ENCODE data around the gene GRAP.

GRAP gene

DNA sequence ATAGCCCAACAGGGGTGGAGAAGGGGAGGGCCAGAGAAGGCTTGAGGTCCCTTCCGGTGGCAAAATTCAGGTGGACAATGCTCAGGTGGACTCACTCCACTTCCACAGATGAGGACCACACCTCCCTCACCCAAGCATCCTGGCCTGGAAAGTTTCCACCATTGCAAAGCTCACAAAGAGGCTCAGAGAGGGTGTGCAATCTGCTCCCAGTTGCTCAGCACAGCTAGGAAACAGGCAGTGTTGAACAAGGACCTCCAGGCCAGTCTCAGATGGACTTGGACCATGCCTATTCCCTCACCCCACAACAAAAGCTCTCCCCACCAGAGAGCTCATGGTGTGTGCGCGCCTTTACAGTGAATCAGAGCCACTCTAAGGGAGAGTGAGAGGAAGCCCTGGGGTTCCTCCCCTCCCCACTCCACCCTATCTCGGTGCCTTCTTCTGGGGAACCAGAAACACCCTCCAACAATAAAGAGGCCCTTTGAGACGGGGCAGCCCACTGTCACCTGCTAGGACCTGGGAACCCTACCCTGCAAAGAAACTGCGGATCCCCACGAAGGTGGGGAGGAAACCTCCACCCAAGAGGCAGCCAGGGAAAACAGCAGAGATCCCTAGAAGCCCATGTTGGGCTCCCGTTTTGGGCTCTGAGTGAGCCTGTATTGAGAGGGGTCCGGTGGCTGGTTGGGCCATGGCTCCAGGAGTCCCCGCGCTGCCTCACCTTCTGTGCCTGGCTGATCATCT is 43.8 kb downstream of the GRAP start:
- DNase-seq (ENCODE audit: low read depth in 2 of 2) = no peak

DNA sequence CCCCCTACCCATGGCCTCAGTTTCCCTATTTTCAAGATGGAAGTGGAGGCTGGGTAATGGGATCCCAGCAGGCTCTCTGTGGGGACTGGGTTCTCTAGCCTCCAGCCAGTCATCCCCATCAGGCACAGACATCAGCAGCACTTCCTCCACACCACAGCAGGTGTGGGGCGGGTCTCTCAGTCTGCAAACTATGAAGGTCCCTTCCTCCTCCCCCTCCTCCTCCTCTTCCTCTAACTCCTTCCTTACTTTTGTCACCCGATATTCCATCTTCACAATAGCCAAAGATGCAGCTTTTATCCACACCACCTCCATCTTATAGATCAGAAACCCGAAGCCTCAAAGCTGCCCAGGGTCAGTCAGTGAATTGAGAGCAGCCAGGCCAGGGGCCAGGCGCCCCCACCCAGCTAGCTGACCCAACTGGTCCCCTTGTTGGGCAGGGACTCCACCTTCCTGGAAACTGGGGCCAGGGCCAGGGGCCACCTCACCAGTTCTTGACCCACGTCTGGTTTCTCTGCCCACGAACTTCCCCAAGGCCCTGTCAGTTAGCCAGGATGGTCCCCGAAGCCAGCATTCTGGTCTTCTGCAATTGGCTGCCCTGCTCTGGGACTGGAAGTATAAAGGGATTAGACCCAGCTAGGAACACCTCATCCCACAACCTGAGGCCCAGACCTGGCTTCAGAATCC is 44.7 kb downstream of the GRAP start:
- DNase-seq (ENCODE audit: low read depth in 2 of 2) = no peak

DNA sequence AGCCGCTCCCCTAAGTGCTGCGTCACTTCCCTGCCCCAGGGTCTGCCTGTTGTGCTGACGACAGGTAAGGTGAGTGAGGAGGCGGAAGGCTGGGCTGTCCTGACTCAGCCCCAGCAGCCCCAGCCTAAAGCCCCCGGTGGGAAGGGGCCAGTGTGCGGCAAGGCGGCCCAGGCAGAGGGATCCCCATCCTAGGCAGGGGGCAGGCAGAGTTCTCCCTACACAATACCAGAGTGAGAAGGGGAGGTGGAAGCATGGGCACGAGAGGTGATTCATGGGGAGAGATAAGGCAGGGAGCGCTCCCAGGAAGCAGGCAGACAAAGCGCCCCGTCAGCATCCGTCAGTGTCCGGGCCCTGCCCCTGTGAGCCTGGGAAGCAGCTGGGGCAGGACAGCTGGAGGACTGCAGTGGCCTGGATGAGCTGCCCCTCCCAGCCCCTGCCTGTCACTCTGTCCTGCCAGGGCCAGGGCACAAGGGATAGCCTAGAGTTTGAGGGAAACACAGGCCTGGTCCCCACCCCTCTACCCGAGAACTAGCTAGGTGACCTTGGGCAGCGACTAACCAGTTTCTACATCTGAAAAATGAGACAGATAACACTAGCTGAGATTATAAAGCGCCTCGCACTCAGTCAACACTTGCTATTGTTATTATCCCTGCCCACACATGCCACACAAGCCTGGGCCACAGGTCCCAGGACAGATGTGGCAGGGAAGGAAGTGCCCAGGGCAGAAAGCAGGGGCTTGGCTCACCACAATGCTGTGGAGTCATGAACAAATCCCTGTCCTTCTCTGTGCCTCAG is 46.0 kb downstream of the GRAP start:
- no peak for DNase-seq (ENCODE audit: low read depth in 2 of 2)

DNA sequence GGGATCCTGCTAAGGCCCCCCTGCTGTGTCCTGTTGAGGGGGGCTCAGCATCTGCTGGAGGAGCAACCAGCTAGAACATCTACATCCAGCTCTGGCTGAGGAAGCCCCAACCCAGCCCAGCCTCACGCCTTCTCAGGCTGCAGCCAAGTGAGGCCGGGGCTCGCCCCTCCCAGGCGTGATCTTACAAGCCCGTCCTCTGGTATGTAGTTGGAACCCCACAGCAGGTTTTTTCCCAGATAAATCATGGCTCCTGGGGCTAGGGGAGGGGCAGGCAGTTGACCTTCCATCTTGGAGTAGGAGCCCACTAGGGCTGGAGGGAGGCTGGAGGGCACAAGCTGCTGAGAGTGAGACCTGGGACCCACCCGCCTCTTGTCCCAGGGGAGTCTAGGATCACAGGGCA is 46.8 kb downstream of the GRAP start:
- no peak for DNase-seq (ENCODE audit: low read depth in 2 of 2)

DNA sequence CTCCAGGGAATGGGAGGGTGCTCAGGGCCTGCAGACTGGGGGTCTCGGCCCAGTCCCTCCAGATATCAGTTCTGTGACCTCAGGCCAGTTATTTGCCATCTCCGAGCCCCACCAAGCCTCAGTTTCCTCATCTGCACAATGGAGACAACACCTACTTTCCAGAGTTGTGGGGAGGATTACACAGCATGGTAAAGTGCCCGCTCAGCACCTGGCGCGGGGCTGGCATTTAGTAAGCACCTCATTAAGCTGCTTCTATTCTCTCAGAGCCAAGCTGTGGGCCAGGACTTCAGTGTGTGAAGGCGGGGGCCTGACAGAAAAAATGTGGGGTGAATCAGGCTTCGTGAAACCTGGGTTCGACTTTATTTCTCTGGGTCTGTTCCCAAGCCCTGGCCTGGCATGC is 47.4 kb downstream of the GRAP start:
- DNase-seq (ENCODE audit: low read depth in 2 of 2) = no peak

DNA sequence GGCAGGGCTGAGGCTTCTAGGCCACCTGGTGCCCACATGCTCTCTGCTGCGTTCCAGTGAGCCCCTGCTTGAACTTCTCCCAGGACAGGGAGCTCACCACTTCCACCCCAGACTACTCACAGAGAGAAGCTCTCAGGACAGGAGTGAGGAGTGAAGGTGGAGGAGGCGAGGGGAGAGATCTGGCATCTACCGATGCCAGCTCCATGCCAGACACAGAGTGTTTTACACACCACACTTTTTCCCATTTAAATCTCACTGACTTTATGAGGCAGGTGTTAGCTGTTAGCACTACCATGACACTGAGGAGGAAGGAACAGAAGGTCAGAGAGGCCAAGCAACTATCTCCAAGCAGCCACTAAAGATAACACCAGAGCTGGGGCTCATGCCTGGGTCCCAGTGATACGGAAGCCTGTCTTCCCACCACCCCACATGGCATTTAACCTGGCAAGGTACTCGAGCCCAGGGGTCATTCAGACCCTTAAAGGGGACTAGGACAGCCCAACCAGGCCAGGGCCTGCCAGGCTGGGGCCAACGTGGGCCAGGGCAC is 49.0 kb downstream of the GRAP start:
- DNase-seq (ENCODE audit: low read depth in 2 of 2) = no peak

DNA sequence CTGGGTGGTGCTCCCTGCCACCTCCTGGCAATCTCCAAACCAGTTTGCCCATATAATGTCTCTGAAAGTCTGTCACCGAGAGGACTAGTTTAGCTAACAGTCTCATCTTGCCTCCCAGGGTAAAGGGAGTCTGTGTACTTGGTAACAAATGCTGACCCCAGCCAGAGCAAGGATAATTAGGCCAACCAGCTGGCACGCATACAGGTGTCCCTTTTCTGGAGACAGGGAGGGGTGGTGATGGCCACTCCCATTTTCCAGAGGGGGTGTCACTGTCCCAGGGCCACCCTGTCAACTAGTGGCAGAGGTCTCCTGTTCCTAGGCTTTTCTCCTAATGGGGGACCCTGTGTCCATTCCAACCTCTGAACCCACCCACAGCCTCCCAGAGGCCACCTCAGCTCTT is 50.3 kb downstream of the GRAP start:
- DNase-seq (ENCODE audit: low read depth in 2 of 2) = no peak

DNA sequence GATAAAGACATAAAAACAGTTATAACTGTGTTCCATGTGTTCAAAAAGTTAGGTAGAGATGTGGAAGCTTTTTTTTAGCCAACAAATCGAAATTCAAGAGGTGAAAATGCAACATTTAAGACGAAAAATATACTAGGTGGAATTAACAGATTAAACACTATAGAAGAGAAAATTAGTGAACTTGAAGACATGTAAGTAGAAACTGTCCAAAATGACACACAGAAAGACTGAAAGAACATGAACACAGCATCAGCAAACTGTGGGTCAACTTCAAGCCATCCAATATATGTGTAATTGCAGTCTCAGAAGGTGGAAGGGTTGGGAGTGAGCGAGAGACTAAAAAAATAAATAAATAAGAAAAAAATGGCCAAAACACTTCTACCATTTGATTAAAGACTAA is 51.5 kb downstream of the GRAP start:
- no peak for DNase-seq (ENCODE audit: low read depth in 2 of 2)

DNA sequence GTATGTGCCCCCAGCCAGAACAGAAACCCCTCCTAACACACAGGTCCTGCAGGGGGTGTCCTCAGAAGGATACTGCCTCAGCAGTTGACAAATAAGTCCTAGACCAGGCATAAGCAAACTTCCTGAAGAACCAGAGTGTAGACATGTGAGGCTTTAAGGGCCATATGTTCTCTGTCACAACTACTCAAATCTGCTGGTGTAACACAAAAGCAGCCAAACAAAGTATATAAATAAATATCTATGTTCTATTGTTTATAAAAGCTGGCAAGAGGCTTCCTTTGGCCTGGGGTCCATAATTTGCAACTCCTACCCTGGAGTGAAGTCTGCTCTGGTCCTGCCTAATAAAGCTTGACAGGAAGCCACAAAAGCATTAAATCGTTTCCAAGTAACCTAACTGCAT is 52.1 kb downstream of the GRAP start:
- no peak for DNase-seq (ENCODE audit: low read depth in 2 of 2)

DNA sequence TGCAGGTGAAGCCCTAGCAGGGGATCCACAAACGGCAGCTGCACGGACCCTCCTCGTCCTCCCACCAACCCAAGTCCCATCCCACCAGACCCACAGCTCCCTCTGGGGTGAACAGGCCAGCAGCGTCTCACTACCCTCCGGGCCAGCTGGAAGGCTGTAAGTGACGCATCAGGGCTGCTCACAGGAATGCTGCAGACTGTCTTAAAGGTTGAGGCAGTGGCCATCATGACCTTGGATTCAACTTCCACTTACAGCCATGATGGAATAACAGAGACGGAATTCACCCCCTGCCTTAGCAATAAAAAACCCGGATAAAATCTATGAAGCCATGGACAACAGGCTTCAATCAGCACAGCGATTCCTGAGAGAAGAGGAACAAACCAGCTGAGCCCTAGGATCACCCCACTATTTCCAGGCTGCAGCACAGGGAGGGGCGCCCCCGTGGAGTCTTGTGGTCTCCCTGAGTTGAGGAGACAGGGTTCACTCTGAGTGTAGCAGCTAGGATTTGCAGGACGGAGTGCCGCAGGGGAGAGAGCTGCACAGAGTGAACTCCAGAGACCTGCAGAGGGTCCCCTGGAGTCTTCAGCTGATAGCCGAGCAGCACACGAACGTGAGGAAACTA is 52.7 kb downstream of the GRAP start:
- DNase-seq (ENCODE audit: low read depth in 2 of 2) = no peak

DNA sequence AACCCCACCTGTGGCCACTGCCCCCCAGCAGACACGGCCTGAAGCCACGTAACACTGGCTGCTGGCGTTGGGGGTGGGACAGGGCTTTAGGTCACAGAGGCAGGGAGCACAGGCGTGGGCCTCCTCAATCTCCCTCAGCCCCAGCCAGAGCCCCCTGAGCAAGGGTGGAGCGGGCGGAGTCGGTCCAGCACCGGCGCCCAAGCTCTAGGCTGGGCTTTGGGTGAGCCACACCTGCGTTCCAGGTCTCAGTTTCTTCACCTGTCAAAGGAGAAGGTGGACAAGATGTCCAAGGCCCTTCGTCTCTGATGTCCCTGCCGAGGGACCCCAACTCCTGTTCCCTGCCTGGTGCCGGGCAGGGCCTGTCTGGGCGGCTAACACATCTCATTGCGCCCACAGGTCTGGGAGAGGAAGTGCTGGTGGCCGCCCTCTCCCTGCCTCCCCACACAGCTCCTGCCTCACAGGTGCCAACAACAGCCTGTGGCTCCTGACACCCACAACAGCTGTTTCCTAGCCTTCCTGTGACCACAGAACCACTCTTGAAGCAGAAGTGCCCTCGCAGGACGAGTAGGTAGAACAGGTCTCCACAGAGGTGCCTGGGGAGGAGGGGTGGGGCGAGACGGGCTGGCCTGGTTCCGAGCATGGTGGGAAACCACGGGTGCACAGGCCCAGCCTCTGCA is 54.2 kb downstream of the GRAP start:
- DNase-seq (ENCODE audit: low read depth in 2 of 2) = no peak

DNA sequence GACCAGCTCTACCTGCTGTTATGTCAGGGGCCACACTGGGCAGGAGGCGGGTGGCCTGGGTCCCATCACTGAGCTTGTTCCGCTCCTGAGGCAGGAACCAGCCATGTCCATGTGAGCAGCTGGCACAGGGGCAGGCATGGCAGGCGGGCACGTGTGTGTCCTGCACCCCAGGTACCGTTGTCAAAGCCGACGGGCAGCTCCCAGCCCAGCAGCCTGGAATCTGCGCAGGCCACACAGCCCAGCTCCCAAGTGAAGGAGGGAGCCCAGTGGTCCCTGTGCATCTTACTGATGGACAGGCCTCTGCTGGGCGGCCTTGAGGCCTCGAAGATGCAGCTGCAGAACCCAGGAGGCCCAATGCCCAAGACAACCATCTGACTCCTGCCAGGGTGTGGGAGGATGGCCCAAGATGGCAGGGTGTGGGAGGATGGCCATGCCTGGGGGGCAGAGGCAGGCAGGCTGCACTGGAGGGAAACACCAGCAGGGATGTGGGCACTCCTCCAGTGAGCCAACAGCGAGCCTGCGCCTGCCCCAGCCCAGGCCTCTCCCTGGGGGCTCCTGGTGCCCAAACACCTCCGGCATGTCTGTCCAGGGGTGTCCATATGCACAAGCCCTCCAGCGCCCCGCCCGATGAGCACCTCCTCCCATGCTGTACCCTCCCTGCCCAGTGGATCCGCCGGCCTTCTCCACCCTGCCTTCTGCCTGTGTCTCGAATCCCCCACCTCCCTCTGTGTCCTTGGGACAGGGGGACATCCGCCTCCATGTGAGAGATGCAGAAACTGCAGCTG is 55.0 kb downstream of the GRAP start:
- DNase-seq (ENCODE audit: low read depth in 2 of 2) = no peak

DNA sequence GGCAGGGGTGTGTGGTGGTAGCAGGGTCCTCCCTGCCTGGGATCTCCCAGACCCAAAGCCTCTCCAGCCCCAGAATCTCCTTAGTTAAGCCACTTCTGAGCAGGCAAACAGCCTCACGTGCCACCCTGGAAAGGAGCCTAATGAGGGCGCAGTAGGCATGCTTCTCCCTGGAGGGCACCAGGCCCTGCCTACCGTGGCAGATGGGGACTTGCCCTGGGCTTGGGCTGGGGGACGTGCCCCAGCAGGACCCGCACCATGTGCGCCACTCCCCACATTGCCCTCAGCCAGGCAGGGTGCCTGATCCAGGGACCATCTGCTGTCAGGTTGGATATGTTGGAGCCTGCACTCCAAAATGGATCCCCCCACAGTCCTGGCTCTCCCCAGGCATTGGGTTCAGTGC is 56.4 kb downstream of the GRAP start:
- DNase-seq (ENCODE audit: low read depth in 2 of 2) = no peak

DNA sequence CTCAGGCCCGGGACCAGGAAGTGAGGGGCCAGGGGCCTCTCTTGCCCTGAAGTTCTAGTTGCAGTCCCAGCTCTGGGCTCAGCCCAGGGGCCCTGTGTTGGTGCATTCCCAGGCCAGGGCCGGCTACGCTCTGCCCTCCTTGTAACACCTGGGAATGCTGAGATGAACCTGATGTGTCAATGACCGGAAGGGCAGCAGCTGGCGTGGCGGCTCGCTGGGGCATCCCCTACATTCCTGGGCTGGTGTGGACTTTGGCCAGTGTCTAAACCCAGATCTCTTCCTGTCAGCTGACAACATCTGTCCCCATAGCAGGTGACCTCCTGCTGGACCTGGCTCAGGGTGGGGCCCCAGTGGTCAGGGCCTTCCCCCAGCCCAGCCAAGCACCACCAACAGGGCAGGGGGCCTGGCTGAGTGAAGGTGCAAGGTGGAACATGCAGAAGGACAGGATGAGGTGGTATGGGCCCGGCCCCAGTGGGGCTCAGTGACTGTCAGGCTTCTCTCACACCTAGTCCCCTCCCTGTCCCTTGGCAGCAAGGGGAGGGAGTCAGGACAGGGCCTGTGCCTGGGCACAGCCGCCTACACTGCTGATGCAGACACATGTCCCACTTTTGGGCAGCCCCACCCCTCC is 58.1 kb downstream of the GRAP start:
- no peak for DNase-seq (ENCODE audit: low read depth in 2 of 2)

DNA sequence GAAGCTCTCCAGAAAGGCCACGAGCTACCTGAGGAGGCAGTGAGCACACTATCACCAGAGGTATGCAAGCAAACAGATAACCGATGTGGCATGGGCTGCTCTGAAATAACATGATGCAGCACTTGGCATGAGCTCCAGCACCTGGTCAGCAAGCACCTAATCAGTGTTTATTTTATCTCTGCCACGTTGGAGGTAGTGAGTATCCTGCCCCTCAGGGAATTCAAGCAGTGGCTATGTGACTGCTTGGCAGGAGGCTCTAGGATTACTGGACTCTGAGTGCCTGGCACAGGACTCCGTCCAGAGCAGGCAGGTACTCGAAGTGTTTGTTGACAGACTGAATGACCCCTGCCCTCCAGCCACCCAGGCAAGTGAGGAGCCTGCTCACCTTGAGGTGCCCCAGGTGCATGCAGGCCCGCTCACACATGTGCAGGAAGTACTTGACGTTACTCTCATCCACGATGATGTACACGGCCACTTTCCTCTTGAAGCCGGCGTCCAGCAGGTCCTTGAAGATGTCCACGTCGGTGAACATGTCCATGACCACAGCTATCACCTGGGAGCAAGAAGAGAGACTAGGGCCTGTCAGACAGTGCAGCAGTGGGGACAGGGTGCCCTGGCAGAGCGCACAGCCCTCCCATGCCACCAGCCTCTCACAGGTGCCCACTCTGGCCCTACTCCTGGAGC is 58.8 kb downstream of the GRAP start:
- no peak for DNase-seq (ENCODE audit: low read depth in 2 of 2)

DNA sequence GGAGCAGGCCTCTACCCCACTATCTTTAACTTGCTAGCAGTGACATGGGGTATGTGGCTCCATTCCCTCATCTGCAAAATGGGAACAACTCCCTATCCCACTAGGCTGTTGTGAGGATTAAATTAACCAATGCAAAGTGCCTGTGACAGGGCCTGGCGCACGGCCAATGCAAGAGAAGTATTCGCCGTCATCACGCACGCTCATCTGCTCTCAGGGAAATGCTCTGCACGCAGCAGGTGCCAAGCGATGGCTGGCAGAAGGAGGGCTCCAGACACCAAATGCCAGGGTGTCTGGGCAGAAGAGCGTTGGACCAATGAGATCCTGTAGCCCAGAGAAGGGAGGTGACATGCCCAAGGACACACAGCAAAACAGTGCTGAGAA is 59.5 kb downstream of the GRAP start:
- no peak for DNase-seq (ENCODE audit: low read depth in 2 of 2)

DNA sequence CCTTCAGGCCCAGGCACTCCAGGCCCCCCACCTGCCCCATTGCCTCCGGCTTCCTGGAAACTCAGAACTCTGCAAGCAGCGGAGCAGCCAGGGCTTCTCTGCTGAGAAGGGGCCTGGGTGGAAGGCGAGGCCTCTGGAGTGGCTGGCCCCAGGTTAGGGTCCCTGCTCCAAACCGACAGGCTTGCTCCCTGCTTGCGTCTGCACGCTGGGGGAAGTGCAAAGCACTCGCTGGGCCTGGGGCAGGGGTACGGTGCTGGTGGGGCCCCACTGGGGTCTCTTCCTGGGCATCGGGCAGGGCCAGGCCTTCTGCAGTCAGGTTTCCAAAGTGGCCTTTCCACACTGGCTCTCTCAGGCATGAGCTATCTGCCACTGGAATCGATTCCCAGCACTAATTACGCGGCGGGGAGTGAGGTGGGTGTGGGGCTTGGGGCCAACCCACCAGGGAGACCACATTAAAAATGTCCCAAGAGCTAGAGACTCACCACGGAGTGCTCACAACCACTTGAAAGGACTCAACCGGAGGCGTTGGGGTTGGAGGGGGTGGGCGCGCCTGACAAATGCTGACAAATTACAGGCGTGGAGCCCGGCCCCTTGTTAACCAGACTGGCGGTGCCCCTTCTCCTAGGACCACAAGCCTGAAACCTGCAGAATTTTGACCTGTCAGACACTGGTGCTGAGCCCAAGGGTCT is 60.1 kb downstream of the GRAP start:
- no peak for DNase-seq (ENCODE audit: low read depth in 2 of 2)

DNA sequence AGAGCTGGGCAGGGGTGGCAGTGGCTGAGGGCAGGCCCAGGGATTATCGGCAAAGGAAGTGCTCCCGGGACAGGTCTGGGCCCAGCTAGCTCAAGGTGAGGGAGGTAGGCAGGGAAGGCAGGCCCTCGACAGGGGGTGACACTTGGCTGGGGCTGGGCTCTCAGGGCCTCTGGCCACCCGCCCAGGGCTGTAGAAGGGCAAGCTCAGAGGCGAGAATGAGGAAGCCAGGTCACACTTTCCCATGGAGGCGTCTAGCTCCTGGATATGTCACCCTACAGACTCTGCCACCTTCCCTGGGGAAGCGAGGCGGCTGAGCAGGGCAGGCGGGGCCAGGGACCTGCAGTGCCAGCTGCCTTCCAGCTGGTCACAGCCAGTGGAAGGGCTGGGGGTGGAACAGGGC is 61.3 kb downstream of the GRAP start:
- DNase-seq (ENCODE audit: low read depth in 2 of 2) = no peak

Data from stimulated activated CD4-positive, alpha-beta T cell treated with anti-CD3 and anti-CD28 coated beads, Interleukin-15, amount 100 ng/mL, for 48 hours (primary cell).